Adrenal gland (tissue), 19 donors: Measurements from ENCODE around the gene SEPTIN8. TPM values are rescaled to one million over a fixed set of nuclear protein-coding genes. Genes with fewer than 3 reads are reported as not detected.

Source experiments
- DNase-seq, 7 donors: peaks; one replicate each; pipeline ENCODE4 v3.0.0-alpha.2; 2019 to 2020
- H3K27ac ChIP-seq, 5 donors: fragments of 200-600 bp; sonication (generic) in 4 of 5; 1 replicate in 3 of 5; 2 replicates in 2 of 5; pipeline versions ENCODE4 v1.5.1 to v1.8.0; 2016 to 2020; ENCODE audit warnings: mild to moderate bottlenecking in 1 of 5
- H3K27me3 ChIP-seq: fragments of 200-600 bp; 2 replicates; pipeline ENCODE4 v1.8.0; 2021
- H3K36me3 ChIP-seq, 2 donors: fragments of 200-600 bp; replicated peaks in 1 of 2; 1 replicate in 1 of 2; 2 replicates in 1 of 2; pipeline versions ENCODE4 v1.5.1 to v1.8.0; 2018 to 2022
- H3K4me1 ChIP-seq, 2 donors: fragments of 200-600 bp; replicated peaks in 1 of 2; 1 replicate in 1 of 2; 2 replicates in 1 of 2; pipeline versions ENCODE4 v1.5.1 to v1.8.0; 2018 to 2021
- H3K4me3 ChIP-seq, 4 donors: fragments of 200-600 bp; sonication (generic) in 3 of 4; one replicate each; pipeline ENCODE4 v1.5.1; 2016 to 2018
- H3K9me3 ChIP-seq, 3 donors: fragments of 200-600 bp; sonication (generic) in 1 of 3; replicated peaks in 1 of 3; 1 replicate in 2 of 3; 2 replicates in 1 of 3; pipeline versions ENCODE4 v1.5.1 to v1.8.0; 2016 to 2021
- POLR2A ChIP-seq, 2 donors: fragments of 450-650 bp; IDR thresholded peaks; one replicate each; pipeline ENCODE4 v1.6.1; 2017; ENCODE audit warnings: antibody characterized with exemption in 2 of 2, mild to moderate bottlenecking in 2 of 2, moderate library complexity in 1 of 2
- WGBS, 4 donors: extraction: QIAGEN DNeasy Blood & Tissue Kit in 2 of 4; methylation state at CpG; one replicate each; pipeline versions ENCODE4 v1.1.5 to v1.1.7; 2013 to 2017; 5-methylcytosine and 5-hydroxymethylcytosine counted together
- intact Hi-C, 2 donors: fragments of 100-400 bp; cut with DNase I; formaldehyde crosslinking; loops; one replicate each; pipeline versions ENCODE4 v1.14.1 to v1.15.0; 2022 to 2023
- long read RNA-seq, 10 donors: library from polyadenylated mRNA in 3 of 10; unstranded in 2 of 10; stranded (forward) in 1 of 10; transcript quantifications; one replicate each; pipeline ENCODE4 v2.0.0 and lab custom pipeline, GENCODE V29; 2021 to 2026
- polyA plus RNA-seq, 3 donors: library from polyadenylated mRNA; stranded (reverse); fragments of 200-250 nt in 2 of 3; fragments of 350-450 nt in 1 of 3; fragmentation: Illumina TruSeq in 1 of 3; extraction: RNeasy Lipid Tissue Mini Kit (QIAGEN cat#74804) in 1 of 3; gene quantifications; one replicate each; pipeline ENCODE4 v1.2.3, GENCODE V29; 2013 to 2014
- total RNA-seq, 9 donors: library from RNA; depleted of rRNA in 4 of 9; stranded (reverse); fragments of >200 nt in 4 of 9; fragments of 120-200 nt in 1 of 9; fragmentation: NEBNext Ultra II Directional in 1 of 9; extraction: Animal tissue kit (Norgen Biotek cat#: 25700) in 1 of 9; gene quantifications; one replicate each; pipeline versions ENCODE4 v1.1.0 to v1.2.4, GENCODE V29; 2013 to 2023
- TF ChIP-seq, protein P1 (sequence below), 6 experiments: fragments of 450-650 bp in 4 of 6; fragments of 200-600 bp in 2 of 6; sonication (generic) in 1 of 6; IDR thresholded peaks; 1 replicate in 5 of 6; 2 replicates in 1 of 6; pipeline versions ENCODE4 v1.5.1 to v1.8.0; 2016 to 2021; ENCODE audit warnings: antibody characterized with exemption in 6 of 6, mild to moderate bottlenecking in 2 of 6, moderate library complexity in 1 of 6
- donor health status: healthy with polysubstance abuse.
- donor health status: Bipolar disorder and iron deficiency.
- donor health status: DM: yes; HTN: yes; CAD: no.
- donor health status: DM: no; HTN: no; CAD: no.
- donor health status: DM: no; HTN: no; CAD: no.
- donor health status: DM: yes; HTN: yes; CAD: no.

Gene SEPTIN8, protein sequence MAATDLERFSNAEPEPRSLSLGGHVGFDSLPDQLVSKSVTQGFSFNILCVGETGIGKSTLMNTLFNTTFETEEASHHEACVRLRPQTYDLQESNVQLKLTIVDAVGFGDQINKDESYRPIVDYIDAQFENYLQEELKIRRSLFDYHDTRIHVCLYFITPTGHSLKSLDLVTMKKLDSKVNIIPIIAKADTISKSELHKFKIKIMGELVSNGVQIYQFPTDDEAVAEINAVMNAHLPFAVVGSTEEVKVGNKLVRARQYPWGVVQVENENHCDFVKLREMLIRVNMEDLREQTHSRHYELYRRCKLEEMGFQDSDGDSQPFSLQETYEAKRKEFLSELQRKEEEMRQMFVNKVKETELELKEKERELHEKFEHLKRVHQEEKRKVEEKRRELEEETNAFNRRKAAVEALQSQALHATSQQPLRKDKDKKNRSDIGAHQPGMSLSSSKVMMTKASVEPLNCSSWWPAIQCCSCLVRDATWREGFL
- total RNA-seq (10 to 100 TPM in 8 of 9 donors, 1 to 10 TPM in 1; 9.7 to 36.2 (median 27.6) TPM), polyA plus RNA-seq (10 to 100 TPM; 16.1 to 30.7 (median 19.6) TPM)
- long read RNA-seq, donor 1, full-length matches to known transcripts: 4 of 4 reads
- long read RNA-seq, donor 1, partial matches to known transcripts: 0 of 4 reads
- long read RNA-seq, donor 1, other reads (novel, unspliced or antisense): 0 of 4 reads
- long read RNA-seq, donor 2: 0 reads
- long read RNA-seq, donor 3: 0 reads
- long read RNA-seq, donor 4, partial matches to known transcripts: 0 of 1 reads
- long read RNA-seq, donor 4, other reads (novel, unspliced or antisense): 1 of 1 reads
- long read RNA-seq, donor 5, full-length matches to known transcripts: 19 of 35 reads
- long read RNA-seq, donor 5, partial matches to known transcripts: 4 of 35 reads
- long read RNA-seq, donor 5, other reads (novel, unspliced or antisense): 12 of 35 reads
- long read RNA-seq, donor 6, full-length matches to known transcripts: 4 of 10 reads
- long read RNA-seq, donor 6, partial matches to known transcripts: 0 of 10 reads
- long read RNA-seq, donor 6, other reads (novel, unspliced or antisense): 6 of 10 reads
- long read RNA-seq, donor 7: 0 reads
- long read RNA-seq, donor 8, full-length matches to known transcripts: 4 of 4 reads
- long read RNA-seq, donor 8, partial matches to known transcripts: 0 of 4 reads
- long read RNA-seq, donor 8, other reads (novel, unspliced or antisense): 0 of 4 reads
- long read RNA-seq, donor 9: 0 reads
- long read RNA-seq, donor 10: 0 reads

DNA sequence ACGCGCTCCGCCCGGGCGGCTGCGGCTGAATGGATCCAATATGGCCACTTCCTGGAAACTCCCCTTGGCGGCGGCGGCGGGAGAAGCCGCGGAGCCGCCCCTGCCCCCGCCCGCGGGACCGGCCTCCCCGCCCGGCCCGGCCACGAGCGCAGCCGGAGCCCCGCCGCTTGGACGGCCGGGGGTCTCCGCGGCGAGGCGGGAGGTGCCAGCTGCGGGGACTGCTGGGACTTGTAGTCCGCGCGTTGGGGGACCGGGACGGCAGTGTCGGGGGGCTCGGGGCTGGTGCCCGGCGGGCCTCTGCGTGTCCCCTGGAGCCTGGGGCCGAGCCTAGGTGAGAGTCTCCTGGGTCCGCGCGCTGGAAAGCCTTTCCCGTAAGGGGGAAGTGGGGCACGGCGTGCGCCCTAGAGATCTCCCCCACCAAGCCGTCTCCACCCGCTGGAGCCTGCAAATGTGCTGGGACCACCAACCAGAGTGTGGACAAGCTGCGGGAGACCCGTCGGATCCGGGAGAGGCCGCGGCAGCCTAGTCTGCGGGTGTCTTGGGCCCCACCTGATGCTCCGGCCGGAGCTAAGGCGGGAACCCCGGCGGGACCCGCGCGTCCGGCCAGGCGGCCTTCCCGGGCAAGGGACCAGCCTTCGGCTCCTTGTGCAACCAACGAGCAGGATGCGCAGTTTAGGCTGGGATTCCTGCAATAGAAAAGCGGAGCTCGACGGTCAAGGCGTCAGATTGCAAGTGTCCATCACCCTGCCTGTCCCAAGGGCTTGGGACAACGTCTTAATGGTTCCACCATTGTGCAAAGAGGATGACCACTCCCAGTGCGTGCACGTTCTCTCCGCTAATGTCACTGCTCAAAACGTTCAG lies at the start of gene SEPTIN8:
SEPTIN8 (minus strand) TSS at position 31 of the 861 bp plus-strand sequence. CDS start 102 bp downstream, outside the sequence.
- intact Hi-C loops: no loop called here
- H3K9me3 ChIP-seq: no peaks in the 10 kb centered on the region
- no peak for TF ChIP-seq POLR2A (IDR thresholded peaks at IDR 0.05)
- TF ChIP-seq, protein P1, sequence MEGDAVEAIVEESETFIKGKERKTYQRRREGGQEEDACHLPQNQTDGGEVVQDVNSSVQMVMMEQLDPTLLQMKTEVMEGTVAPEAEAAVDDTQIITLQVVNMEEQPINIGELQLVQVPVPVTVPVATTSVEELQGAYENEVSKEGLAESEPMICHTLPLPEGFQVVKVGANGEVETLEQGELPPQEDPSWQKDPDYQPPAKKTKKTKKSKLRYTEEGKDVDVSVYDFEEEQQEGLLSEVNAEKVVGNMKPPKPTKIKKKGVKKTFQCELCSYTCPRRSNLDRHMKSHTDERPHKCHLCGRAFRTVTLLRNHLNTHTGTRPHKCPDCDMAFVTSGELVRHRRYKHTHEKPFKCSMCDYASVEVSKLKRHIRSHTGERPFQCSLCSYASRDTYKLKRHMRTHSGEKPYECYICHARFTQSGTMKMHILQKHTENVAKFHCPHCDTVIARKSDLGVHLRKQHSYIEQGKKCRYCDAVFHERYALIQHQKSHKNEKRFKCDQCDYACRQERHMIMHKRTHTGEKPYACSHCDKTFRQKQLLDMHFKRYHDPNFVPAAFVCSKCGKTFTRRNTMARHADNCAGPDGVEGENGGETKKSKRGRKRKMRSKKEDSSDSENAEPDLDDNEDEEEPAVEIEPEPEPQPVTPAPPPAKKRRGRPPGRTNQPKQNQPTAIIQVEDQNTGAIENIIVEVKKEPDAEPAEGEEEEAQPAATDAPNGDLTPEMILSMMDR (IDR thresholded peaks at IDR 0.05): peak in 1 of 6 experiments; percentile 8
- H3K27me3 ChIP-seq: no peaks in the 10 kb centered on the region
- peak; percentile 39 to 61 (median 43) for DNase-seq
- peak within 1 kb of the TSS in 3 of 4 donors; percentile 46 to 90 (median 77) for H3K4me3 ChIP-seq
- WGBS, 4 donors: 3 to 23% (median 5%) methylated on average over 3 to 82 of the region's 82 CpGs
- H3K36me3 ChIP-seq: no peaks in the 10 kb centered on the region
- peak within 1 kb of the TSS in 2 of 5 donors; percentile 64 to 72 for H3K27ac ChIP-seq
- peaks cover 12 to 17% of the 10 kb centered on the region in 2 donors for H3K4me1 ChIP-seq

DNA sequence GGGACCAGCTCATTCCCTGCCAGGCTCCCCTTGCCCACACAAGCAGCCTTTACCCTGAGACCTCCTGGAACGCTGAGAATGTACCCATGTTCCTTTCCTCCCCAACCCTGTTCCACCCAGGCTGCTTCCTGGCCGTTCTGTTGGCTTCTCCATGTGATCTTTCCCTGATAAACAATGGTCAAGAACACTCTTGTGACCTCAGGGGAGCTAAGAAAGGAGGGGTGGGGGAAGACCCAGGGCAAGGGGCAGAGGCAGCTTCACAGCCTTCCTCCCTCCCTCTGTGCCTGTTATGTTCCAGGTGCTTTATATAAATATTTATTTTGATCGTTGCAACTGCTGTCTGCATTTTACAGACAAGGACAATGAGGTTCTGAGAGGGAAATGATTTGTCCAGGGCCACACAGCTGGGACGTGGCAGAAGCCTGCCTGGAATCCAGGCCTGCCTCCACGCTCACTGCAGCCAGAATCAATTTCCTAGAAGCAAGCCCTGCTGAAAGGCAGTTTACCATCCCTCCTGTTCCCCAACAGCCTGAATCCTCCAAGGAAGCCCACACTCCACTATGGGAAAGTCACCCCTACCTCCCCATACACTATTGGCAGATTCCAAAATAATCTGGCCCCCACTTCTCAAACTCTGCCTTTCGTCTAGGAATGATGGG lies 49.5 kb upstream of the SEPTIN8 start:
- Histone ChIP-seq H3K27ac (no peak overlapping the region), H3K27me3 (no peaks in the 10 kb centered on the region), H3K4me1 (peaks cover 7 to 16% of the 10 kb centered on the region in 2 donors)

DNA sequence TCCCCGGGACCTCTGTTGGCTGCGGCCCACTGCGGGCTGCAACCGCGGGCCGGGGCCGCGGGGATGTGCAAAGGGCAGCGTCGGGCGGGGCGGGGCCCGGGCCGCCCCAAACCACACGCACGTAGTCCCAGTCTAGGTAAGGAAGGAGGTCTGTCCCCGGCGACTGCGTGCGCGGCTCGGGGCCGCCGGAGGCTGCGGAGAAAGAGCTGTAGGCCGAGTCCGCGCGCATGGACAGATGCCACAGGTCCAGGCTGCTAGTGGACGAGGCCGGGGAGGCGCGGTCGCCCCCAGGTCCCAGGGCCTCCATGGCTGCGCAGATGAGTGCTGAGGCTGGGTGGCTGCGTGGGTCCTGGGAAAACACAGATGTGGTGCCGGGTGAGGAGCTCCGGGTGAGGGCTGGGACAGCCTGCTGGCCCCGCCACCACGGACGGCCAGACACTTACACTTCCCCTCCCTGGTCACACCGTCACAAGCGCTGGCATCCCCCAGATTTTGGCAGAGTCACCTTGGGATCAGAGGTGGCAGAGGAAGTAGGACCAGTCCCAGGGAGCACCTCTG lies 48.9 kb upstream of the SEPTIN8 start:
- no peaks in the 10 kb centered on the region for H3K9me3 ChIP-seq
- H3K4me1 ChIP-seq: peaks cover 7 to 16% of the 10 kb centered on the region in 2 donors
- H3K27me3 ChIP-seq: no peaks in the 10 kb centered on the region
- H3K4me3 ChIP-seq: no peak overlapping the region
- DNase-seq: no peak
- no peak overlapping the region for H3K27ac ChIP-seq
- TF ChIP-seq, protein P1 (IDR thresholded peaks at IDR 0.05): no peak
- no peak for TF ChIP-seq POLR2A (IDR thresholded peaks at IDR 0.05)
- H3K36me3 ChIP-seq: no peaks in the 10 kb centered on the region
- intact Hi-C loops: no loop called here
- 62 to 78% (median 70%) methylated on average over 24 to 43 of the region's 43 CpGs for WGBS, 4 donors

More for the DNA sequence above, 49.5 kb upstream of the SEPTIN8 start:
- no peaks in the 10 kb centered on the region for H3K36me3 ChIP-seq
- no peaks in the 10 kb centered on the region for H3K9me3 ChIP-seq
- TF ChIP-seq, protein P1 (IDR thresholded peaks at IDR 0.05): no peak
- no peak for TF ChIP-seq POLR2A (IDR thresholded peaks at IDR 0.05)
- H3K4me3 ChIP-seq: no peak overlapping the region
- WGBS, 4 donors: 72 to 85% (median 79%) methylated on average over 6 of the region's 6 CpGs
- no peak for DNase-seq
- intact Hi-C loops: no loop called here
